ENCODE results near the gene CCL19.

GRCh38 chr9:34694811-34695210, 3.7 kb upstream of the CCL19 start:
- TF ChIP-seq CTCF (conservative IDR thresholded peaks at IDR 0.05; ENCODE audit: low read depth in 2 of 2) (no peak), REST (IDR thresholded peaks at IDR 0.05; ENCODE audit: unreplicated experiment) (no peak)

Data from GM23338 (cell line).